GM18951 (cell line): ENCODE data around the gene UBASH3B.

Source experiments
- POLR2A ChIP-seq: IDR thresholded peaks from 4 replicates; pipeline ENCODE4 v1.6.1; 2011; ENCODE audit warnings: mild to moderate bottlenecking; ENCODE audit not compliant: insufficient read length, insufficient read depth; ENCODE audit errors: extremely low read depth
- in situ Hi-C: fragments of 300-500 bp; cut with MboI; formaldehyde crosslinking; loops from one replicate; pipeline ENCODE4 v1.12.0; 2022; ENCODE audit warnings: low sequenced_read_pairs, mixed read lengths, inconsistent platforms; ENCODE audit not compliant: unreplicated experiment

The UBASH3B gene

GRCh38 chr11:122791836-122792235, 136.3 kb downstream of the UBASH3B start:
- no peak for TF ChIP-seq POLR2A
- in situ Hi-C loops, result no loop called here

GRCh38 chr11:122793515-122793914, 138.0 kb downstream of the UBASH3B start:
- in situ Hi-C loops, result no loop called here
- no peak for TF ChIP-seq POLR2A

- TF ChIP-seq POLR2A, result no peak
- in situ Hi-C loops, result loop anchor here (5.0 kb wide), 1 partner anchor 57 kb away; no protein-coding TSS in a partner anchor
These were observed 139.8 kb downstream of the UBASH3B start for GRCh38 chr11:122795307-122795706.

- in situ Hi-C loops, result loop anchor here (5.0 kb wide), 1 partner anchor 56 kb away; no protein-coding TSS in a partner anchor
These were observed 140.7 kb downstream of the UBASH3B start for GRCh38 chr11:122796128-122796717.

GRCh38 chr11:122797651-122798050, 142.1 kb downstream of the UBASH3B start:
- TF ChIP-seq POLR2A, result no peak
- in situ Hi-C loops, result loop anchor here (5.0 kb wide), 1 partner anchor 55 kb away; no protein-coding TSS in a partner anchor

More at GRCh38 chr11:122796128-122796717, 140.7 kb downstream of the UBASH3B start:
- no peak for TF ChIP-seq POLR2A

GRCh38 chr11:122799406-122800105, 144.0 kb downstream of the UBASH3B start:
- in situ Hi-C loops, result loop anchor here (5.0 kb wide), 1 partner anchor 53 kb away; no protein-coding TSS in a partner anchor
- TF ChIP-seq POLR2A, result no peak

- no peak for TF ChIP-seq POLR2A
- in situ Hi-C loops, result no loop called here
These were observed 147.4 kb downstream of the UBASH3B start for GRCh38 chr11:122802876-122803275.

GRCh38 chr11:122803306-122803705, 147.8 kb downstream of the UBASH3B start:
- in situ Hi-C loops, result no loop called here
- no peak for TF ChIP-seq POLR2A

GRCh38 chr11:122803716-122804115, 148.2 kb downstream of the UBASH3B start:
- TF ChIP-seq POLR2A, result no peak
- in situ Hi-C loops, result no loop called here

GRCh38 chr11:122804161-122804560, 148.6 kb downstream of the UBASH3B start:
- in situ Hi-C loops, result no loop called here
- no peak for TF ChIP-seq POLR2A

GRCh38 chr11:122804796-122805195, 149.3 kb downstream of the UBASH3B start:
- TF ChIP-seq POLR2A, result no peak
- in situ Hi-C loops, result no loop called here

GRCh38 chr11:122807731-122808477, 152.4 kb downstream of the UBASH3B start:
- no peak for TF ChIP-seq POLR2A
- in situ Hi-C loops, result no loop called here

GRCh38 chr11:122808478-122808869, 153.0 kb downstream of the UBASH3B start:
- in situ Hi-C loops, result no loop called here
- no peak for TF ChIP-seq POLR2A
